COLO668 (cell line): ENCODE data around the gene HMGCL.
A peak's percentile ranks its signal among the peaks of the same experiment; 100 is the strongest.

ENCODE experiments used
- DNase-seq: peaks from one replicate; lab custom pipeline; 2025; ENCODE audit not compliant: unreplicated experiment; lab: John Stamatoyannopoulos, UW

Gene HMGCL

GRCh38 chr1:23779826-23780371, 45.3 kb downstream of the HMGCL start:
- DNase-seq = peak; percentile 39

- DNase-seq = peak; percentile 98
Measured at GRCh38 chr1:23777979-23778814, 47.0 kb downstream of the HMGCL start, which contains the start of gene PITHD1. Gene PITHD1 (plus strand): TSS chr1:23778418. CDS start chr1:23778516, 98 bp downstream.

DNA sequence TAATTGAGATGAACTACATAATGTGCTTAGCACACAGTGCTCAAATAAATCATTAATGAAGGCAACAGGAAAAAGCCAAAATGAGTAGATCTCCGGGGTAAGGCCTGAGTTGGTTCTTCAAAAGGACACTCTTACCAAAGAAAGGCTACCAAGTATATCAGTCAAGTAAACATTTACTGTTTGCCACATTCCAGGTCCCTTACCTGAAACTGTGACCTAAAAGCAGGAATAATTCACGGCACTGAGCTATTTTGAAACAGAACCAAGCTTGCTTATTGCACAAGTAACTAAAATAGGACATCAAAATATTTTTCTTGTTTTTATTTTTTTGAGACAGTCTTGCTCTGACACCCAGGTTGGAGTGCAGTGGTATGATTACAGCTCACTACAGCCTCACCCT, 49.0 kb downstream of the HMGCL start:
- DNase-seq = no peak

DNA sequence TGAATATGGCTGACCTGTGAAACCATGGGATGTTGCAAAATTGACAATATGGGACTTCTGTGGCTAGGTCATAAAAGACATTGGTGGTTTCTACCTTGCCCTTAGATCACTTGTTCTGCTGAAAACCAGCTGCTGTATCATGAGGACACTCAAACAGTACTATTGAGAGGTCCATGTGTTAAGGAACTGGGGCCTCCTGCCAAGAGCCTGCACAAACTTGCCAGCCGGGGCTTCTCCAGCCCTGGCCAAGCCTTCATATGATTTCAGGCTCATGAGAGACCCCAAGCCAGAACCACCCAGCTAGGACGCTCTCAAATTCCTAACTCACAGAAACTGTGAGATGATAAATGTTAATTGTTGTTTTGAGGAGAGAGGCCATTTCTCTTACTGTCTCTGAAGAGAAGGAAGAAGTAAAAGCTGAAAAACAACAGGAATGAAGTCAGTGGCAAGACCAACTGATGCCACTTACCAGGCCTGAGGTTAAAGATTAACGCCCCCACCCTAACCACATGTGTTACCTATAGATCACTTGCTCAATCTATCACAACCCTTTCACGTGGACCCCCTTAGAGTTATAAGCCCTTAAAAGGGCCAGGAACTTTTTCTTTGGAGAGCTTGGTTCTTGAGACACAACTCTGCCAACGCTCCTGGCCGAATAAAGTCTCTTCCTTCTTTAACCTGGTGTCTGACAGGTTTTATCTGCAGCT, 50.9 kb downstream of the HMGCL start:
- no peak for DNase-seq

GRCh38 chr1:23772854-23773242, 52.4 kb downstream of the HMGCL start:
- DNase-seq = no peak

DNA sequence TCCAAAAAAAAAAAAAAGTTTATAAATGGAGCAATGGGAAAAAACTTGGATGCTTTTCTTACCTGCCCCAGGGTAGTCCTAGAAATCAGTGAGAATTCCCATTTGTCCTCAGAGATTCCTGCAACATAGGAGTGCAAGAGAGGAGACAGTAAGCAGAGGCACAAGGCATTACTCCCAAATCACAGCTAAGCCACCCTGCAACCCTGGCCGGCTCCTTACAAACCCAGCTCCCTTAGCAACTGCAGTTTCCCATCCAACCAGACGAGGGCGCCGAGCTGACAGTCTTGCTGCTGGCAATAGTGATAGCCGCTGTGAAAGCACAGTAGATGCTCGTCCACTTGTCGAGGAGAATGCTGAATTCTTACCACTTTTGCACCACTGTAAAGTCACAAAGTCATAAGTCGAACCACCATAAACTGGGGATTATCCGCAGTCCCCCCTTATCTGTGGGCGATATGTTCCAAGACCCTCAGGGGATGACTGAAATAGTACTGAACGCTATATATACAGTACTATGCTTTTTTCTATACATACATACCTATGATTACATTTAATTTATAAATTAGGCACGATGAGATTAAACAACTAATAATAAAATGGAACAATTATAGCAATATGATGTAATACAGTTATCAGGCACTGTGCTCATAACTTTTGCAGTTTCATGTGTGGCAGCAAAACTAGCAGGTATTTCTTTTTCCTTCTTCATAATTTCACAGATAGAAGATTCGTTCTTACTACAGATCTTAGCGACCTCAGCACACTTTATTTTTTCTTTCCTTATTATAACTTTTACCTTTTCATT, 53.0 kb downstream of the HMGCL start:
- DNase-seq = peak; percentile 93

GRCh38 chr1:23768733-23769132, 56.5 kb downstream of the HMGCL start:
- no peak for DNase-seq

- no peak for DNase-seq
Measured at GRCh38 chr1:23763041-23763577, 62.1 kb downstream of the HMGCL start.

- DNase-seq = no peak
Measured at GRCh38 chr1:23759277-23759676, 66.0 kb downstream of the HMGCL start.

DNA sequence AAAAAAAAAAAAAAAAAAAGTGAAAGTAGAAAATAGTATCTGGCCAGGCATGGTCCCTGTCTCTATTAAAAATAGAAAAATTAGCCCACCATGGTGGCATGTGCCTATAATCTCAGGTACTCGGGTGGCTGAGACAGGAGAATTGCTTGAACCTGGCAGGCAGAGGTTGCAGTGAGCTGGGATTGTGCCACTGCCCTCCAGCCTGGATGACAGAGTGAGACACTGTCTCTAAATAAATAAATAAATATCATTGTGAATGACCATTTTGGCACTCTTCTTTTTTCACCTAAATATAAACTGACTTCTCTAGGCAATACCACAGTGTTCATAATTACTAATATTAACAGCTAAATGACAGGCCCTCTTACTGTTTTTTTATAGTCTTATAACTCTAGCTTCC, 67.4 kb downstream of the HMGCL start:
- DNase-seq = no peak

- DNase-seq = no peak
Measured at GRCh38 chr1:23756676-23757075, 68.6 kb downstream of the HMGCL start.

- DNase-seq = no peak
Measured at GRCh38 chr1:23752909-23753308, 72.3 kb downstream of the HMGCL start.
